Osteocyte (in vitro differentiated cells): ENCODE measurements around the gene TMIGD2. TPM values are rescaled to one million over a fixed set of nuclear protein-coding genes. Genes with fewer than 3 reads are reported as not detected.

Source experiments
- DNase-seq: peaks from one replicate; pipeline ENCODE4 v3.0.0; 2021; ENCODE audit warnings: mixed read lengths; ENCODE audit not compliant: unreplicated experiment; ENCODE audit errors: extremely low spot score
- H3K27ac Mint-ChIP-seq: one replicate; pipeline ENCODE4 v1.8.0; 2021; ENCODE audit warnings: mild to moderate bottlenecking, mixed read lengths; ENCODE audit not compliant: unreplicated experiment
- H3K27me3 Mint-ChIP-seq: one replicate; pipeline ENCODE4 v1.8.0; 2021; ENCODE audit warnings: mixed read lengths; ENCODE audit not compliant: unreplicated experiment
- H3K36me3 Mint-ChIP-seq: one replicate; pipeline ENCODE4 v1.8.0; 2021; ENCODE audit warnings: mixed read lengths; ENCODE audit not compliant: unreplicated experiment
- H3K4me1 Mint-ChIP-seq: one replicate; pipeline ENCODE4 v1.8.0; 2021; ENCODE audit warnings: mixed read lengths; ENCODE audit not compliant: unreplicated experiment
- H3K4me3 Mint-ChIP-seq: one replicate; pipeline ENCODE4 v1.8.0; 2021; ENCODE audit warnings: mild to moderate bottlenecking, moderate library complexity, mixed read lengths; ENCODE audit not compliant: unreplicated experiment
- H3K9me3 Mint-ChIP-seq: one replicate; pipeline ENCODE4 v1.8.0; 2021; ENCODE audit warnings: mixed read lengths; ENCODE audit not compliant: unreplicated experiment
- CTCF ChIP-seq: fragments of 200-600 bp; sonication (generic); IDR thresholded peaks from 2 replicates; pipeline ENCODE4 v1.5.0; 2021; ENCODE audit warnings: antibody characterized with exemption, mild to moderate bottlenecking, moderate library complexity
- total RNA-seq: library from RNA; stranded (reverse); gene quantifications from 2 replicates; pipeline ENCODE4 v1.2.1, GENCODE V29; 2021

The TMIGD2 gene
- total RNA-seq, 1 donor from 2014 or later, result not detected

- H3K4me3 Mint-ChIP-seq, result no peak overlapping the region
- H3K27me3 Mint-ChIP-seq, result no peaks in the 10 kb centered on the region
- TF ChIP-seq CTCF, result no peak
Observed at GRCh38 chr19:4319067-4319718, 17.0 kb upstream of the TMIGD2 start.

GRCh38 chr19:4318460-4318859, 16.3 kb upstream of the TMIGD2 start:
- Mint-ChIP-seq H3K36me3 (peaks cover 5% of the 10 kb centered on the region), H3K27ac (no peak overlapping the region), H3K9me3 (peaks cover 10% of the 10 kb centered on the region), H3K27me3 (no peaks in the 10 kb centered on the region), H3K4me3 (no peak overlapping the region), H3K4me1 (no peaks in the 10 kb centered on the region)
- no peak for DNase-seq
- TF ChIP-seq CTCF, result no peak

More at GRCh38 chr19:4319067-4319718, 17.0 kb upstream of the TMIGD2 start:
- Mint-ChIP-seq H3K4me1 (no peaks in the 10 kb centered on the region), H3K27ac (no peak overlapping the region), H3K36me3 (peaks cover 5% of the 10 kb centered on the region), H3K9me3 (peaks cover 10% of the 10 kb centered on the region)
- no peak for DNase-seq

- Mint-ChIP-seq H3K36me3 (peaks cover 5% of the 10 kb centered on the region), H3K9me3 (peaks cover 10% of the 10 kb centered on the region), H3K27me3 (no peaks in the 10 kb centered on the region), H3K27ac (no peak overlapping the region), H3K4me3 (no peak overlapping the region), H3K4me1 (no peaks in the 10 kb centered on the region)
- no peak for TF ChIP-seq CTCF
- DNase-seq, result no peak
Observed at GRCh38 chr19:4316956-4317355, 14.8 kb upstream of the TMIGD2 start.

- no peak for DNase-seq
- Mint-ChIP-seq H3K4me3 (no peak overlapping the region), H3K36me3 (peaks cover 8% of the 10 kb centered on the region), H3K4me1 (no peaks in the 10 kb centered on the region), H3K27me3 (no peaks in the 10 kb centered on the region), H3K9me3 (no peaks in the 10 kb centered on the region), H3K27ac (no peak overlapping the region)
- TF ChIP-seq CTCF, result no peak
Observed at GRCh38 chr19:4313847-4314490, 11.8 kb upstream of the TMIGD2 start.

GRCh38 chr19:4310247-4311121, 8.3 kb upstream of the TMIGD2 start:
- H3K9me3 Mint-ChIP-seq, result no peaks in the 10 kb centered on the region
- no peak for DNase-seq
- no peak for TF ChIP-seq CTCF
- peaks cover 3% of the 10 kb centered on the region for H3K36me3 Mint-ChIP-seq
- H3K4me1 Mint-ChIP-seq, result peaks cover 2% of the 10 kb centered on the region
- no peak overlapping the region for H3K27ac Mint-ChIP-seq
- H3K27me3 Mint-ChIP-seq, result no peaks in the 10 kb centered on the region
- H3K4me3 Mint-ChIP-seq, result no peak overlapping the region
